ENCODE measurements around the gene CADPS2. TPM values are rescaled to one million over a fixed set of nuclear protein-coding genes. Genes with fewer than 3 reads are reported as not detected.

Gene CADPS2
- total and polyA plus RNA-seq, 2 donors (not counting 3 experiments of a cell fraction or from before 2014, with no cell fraction given) = 9.5 to 22.6 TPM

- Histone ChIP-seq H2AFZ (ENCODE audit: low read depth, low read length) (no peak overlapping the region), H3K79me2 (ENCODE audit: control insufficient read depth, insufficient read depth, low read length) (no peaks in the 10 kb centered on the region), H3K4me1 (ENCODE audit: control insufficient read depth, extremely low read depth, insufficient read depth, low read length) (peaks cover 13% of the 10 kb centered on the region), H3K4me3 (replicated peaks in 1 of 3; ENCODE audit: insufficient read depth in 1 of 3, low read depth in 1 of 3, low read length in 3 of 3) (no peak overlapping the region), H3K9me1 (replicated peaks; ENCODE audit: control insufficient read depth, extremely low read depth, insufficient read depth, low read length) (no peaks in the 10 kb centered on the region), H4K20me1 (replicated peaks; ENCODE audit: control insufficient read depth, extremely low read depth, insufficient read depth, low read length) (no peaks in the 10 kb centered on the region), H3K36me3 (ENCODE audit: control insufficient read depth in 2 of 2, extremely low read depth in 1 of 2, insufficient read depth in 2 of 2, low read length in 2 of 2) (no peaks in the 10 kb centered on the region), H3K9ac (replicated peaks; ENCODE audit: extremely low read depth, insufficient read depth, low read length) (no peak overlapping the region), H3K9me3 (replicated peaks; ENCODE audit: control insufficient read depth, insufficient read depth, low read length) (no peaks in the 10 kb centered on the region), H3K27me3 (ENCODE audit: control insufficient read depth in 2 of 2, insufficient read depth in 2 of 2, low read length in 2 of 2) (no peaks in the 10 kb centered on the region), H3K27ac (ENCODE audit: insufficient read depth, low read depth, low read length) (no peak overlapping the region), H3K4me2 (ENCODE audit: insufficient read depth, low read length) (no peak overlapping the region)
- no TSS peak for BruUV-seq (replicated peaks)
- intact Hi-C loops (cut with micrococcal nuclease) (loop anchor here (10.0 kb wide), 1 partner anchor 231 kb away; the partner anchor contains the start of gene CADPS2), dilution Hi-C loops (cut with MboI; ENCODE audit: extremely low pct_ligation_motif_present, low sequenced_read_pairs) (no loop called here)
- POLR2A ChIA-PET = no interaction called here
- DNase-seq (ENCODE audit: low read depth, low spot score) = no peak
- CTCF ChIA-PET = interaction anchor here (0.6 to 1.5 kb wide), 4 partner anchors 10 to 232 kb away, joined by 3 to 4 read pairs (median 3); partner anchors contain the start of gene CADPS2
- no peak for TF ChIP-seq MAX (IDR thresholded peaks at IDR 0.05; ENCODE audit: insufficient read depth, insufficient read length)
- no peak for TF ChIP-seq CTCF (IDR thresholded peaks at IDR 0.05; ENCODE audit: extremely low read depth in 1 of 2, insufficient read depth in 1 of 2, low read depth in 1 of 2, low read length in 2 of 2)
- no peak for TF ChIP-seq EZH2 (IDR thresholded peaks at IDR 0.05; ENCODE audit: borderline replicate concordance, low read depth, low read length, severe bottlenecking)
- TF ChIP-seq FOS (IDR thresholded peaks at IDR 0.05; ENCODE audit: borderline replicate concordance, insufficient read depth, low read length) = no peak
- TF ChIP-seq JUN (IDR thresholded peaks at IDR 0.05; ENCODE audit: borderline replicate concordance, insufficient read depth, insufficient read length, low read depth) = no peak
- no peak for TF ChIP-seq POLR2AphosphoS5 (IDR thresholded peaks at IDR 0.05; ENCODE audit: insufficient read depth, low read depth, low read length)
- TF ChIP-seq MYC (IDR thresholded peaks at IDR 0.05; ENCODE audit: low read depth, low read length) = no peak
- no peak for TF ChIP-seq GATA2 (IDR thresholded peaks at IDR 0.05; ENCODE audit: insufficient read depth, insufficient read length, low read depth, low read length)
- TF ChIP-seq POLR2A (IDR thresholded peaks at IDR 0.05; ENCODE audit: low read depth, low read length) = no peak
- no peak for FAIRE-seq
Observed at GRCh38 chr7:122653685-122654084, 232.6 kb downstream of the CADPS2 start.
